Stimulated activated CD4-positive, alpha-beta T cell treated with anti-CD3 and anti-CD28 coated beads, TNF-alpha, amount 100 ng/mL, for 48 hours (primary cell): ENCODE measurements around the gene LARP1.
A peak's percentile ranks its signal among the peaks of the same experiment; 100 is the strongest.
"Not testable (repeated sequence)": the region's sequence is repeated elsewhere in the genome, so short reads cannot be mapped to it uniquely, and the experiment has no call there.

Experiments used
- DNase-seq, 3 donors: peaks; one replicate each; pipeline ENCODE4 v3.0.0-alpha.2; 2020; ENCODE audit warnings: low read depth in 3 of 3

The LARP1 gene

DNA sequence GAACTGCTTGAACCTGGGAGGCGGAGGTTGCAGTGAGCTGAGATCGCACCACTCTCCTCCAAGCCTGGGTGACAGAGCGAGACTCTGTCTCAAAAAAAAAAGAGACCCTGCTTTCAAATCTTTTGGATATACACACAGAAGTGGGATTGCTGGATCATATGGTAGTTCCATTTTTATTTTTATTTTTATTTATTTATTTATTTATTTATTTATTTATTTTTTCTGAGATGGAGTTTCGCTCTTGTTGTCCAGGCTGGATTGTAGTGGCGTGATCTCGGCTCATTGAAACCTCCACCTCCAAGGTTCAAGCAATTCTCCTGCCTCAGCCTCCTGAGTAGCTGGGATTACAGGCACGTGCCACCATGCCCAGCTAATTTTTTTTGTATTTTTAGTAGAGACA lies 19.8 kb upstream of the LARP1 start:
- not testable (repeated sequence) for DNase-seq

DNA sequence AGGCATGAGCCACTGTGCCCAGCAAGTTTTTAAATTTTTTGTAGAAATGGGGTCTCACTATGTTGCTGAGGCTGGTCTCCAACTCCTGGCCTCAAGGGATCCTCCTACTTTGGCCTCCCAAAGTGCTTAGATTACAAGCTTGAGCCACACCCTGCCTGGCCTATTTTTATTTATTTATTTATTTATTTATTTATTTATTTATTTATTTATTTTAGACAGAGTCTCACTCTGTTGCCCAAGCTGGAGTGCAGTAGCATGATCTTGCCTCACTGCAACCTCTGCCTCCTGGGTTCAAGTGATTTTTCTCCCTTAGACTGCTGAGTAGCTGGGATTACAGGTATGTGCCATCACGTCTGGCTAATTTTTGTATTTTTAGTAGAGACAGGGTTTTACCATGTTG lies 18.8 kb upstream of the LARP1 start:
- DNase-seq = not testable (repeated sequence)

DNA sequence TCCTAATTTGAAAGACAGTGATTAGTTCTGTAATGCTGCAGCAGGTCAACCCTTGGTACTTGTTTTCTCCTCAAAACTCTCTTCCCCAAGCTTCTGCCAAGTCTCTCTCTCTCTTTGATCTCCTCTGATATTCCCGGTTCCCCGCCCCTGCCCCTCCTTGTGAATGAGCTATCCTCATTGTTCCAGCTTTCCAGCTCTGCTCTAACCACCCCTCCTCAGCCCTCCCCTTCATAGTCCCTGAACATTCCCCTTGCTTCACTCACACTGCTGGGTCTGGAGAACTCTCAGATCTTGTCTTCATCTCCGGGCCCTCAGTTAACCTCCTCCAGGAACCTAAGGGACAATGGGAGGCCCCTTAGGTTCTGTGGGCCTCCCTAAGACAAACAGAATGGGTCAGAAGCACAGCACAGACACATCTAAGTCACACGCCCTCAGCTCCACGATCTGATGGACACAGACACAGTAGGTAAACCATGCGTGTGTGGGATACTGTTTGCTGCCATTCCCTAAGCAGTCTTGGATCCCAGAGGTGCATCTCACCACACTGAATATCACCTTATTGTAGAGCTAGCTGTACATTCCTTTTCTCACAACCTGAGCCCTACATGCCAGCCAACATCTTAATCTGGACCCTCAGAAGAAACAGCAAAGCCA lies 17.4 kb upstream of the LARP1 start:
- no peak for DNase-seq

DNA sequence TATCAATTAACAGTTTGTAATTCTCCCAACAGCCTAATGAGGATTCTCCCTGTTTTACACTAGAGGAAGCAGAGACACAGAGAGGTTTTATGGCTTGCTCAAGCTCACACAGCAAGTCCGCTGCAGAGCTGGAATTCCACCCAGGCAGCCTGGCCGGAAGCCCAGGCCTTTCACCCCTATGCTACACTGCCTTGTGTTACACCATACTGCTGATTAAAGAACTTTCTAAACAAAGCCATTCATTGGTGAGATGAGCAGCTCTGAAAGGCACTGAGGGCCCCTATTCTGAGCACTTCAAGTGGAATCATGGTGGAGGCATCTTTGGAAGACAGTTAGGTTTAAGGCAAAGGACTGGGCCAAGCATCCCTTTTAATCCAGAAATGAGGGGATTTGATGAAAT lies 14.7 kb upstream of the LARP1 start:
- DNase-seq = no peak

DNA sequence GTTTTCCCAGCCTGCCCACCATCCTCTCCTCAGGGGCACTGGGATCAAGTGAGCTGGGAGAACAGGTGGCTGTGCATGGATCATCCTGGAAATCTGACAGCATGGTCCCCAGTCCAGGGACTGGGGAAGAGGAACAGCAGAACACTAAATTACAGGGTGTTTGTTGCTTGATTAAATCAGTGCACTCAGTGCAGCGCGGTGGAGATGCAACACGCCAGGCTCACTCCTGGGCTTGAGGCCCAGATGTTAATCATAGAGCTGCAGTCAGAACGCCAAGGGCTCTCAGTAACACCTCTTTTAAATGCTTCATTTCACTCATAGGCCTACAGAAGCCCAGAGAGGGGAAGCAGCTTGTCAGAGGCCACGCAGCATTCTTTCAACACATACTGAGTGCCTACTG lies 14.2 kb upstream of the LARP1 start:
- no peak for DNase-seq

DNA sequence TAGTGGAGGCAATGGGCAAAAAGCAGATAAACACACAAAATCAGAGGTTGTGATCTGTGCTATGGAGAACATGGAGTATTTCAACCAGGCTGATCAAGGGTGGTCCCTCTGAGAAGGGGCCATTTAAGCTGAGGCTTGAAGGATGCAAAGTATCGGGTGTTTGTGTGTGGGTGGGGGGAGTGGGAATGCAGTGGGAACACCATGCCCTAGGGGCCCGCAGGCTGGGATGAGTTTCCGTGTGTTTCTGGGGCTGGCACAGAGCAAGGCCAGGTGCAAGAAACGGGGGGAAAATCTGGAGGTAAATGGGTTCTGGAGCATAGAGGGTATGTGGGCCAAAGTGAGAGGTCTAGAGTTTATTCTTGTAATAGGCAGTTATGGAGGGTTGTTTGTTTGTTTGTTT lies 13.8 kb upstream of the LARP1 start:
- no peak for DNase-seq

DNA sequence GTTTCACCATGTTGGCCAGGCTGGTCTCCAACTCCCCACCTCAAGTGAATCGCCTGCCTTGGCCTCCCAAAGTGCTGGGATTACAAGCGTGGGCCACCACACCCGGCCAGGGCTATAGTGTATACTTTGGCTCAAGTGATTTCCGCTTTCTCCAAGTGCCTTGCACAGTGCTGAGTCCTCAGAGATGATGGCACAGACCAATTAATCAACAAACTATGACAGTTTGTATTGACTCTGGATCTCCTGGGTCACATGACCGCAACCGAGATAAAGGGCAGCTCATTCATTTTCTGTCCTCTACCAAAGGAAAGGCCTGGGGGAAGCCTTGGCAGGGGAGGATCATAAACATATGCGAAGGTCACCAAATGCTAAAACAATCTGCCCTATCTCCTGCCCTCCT lies 11.4 kb upstream of the LARP1 start:
- no peak for DNase-seq

DNA sequence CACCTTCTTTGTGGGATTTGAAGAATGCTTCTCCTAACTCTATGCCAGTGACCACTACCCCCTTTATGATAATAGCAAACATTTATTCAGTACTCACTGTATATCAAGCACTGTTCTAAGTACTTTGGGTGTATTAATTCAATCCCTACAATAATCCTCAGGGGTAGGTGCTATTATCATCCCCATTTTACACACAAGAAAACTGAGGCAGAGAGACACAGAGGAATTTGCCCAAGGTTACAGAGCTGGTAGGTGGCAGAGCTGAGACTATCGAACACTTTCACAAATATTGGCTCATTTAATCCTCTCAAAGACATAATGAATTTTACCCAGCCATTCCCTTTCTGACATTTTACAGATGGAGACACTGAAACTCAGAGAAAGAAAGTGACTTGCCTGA lies 9.8 kb upstream of the LARP1 start:
- no peak for DNase-seq

DNA sequence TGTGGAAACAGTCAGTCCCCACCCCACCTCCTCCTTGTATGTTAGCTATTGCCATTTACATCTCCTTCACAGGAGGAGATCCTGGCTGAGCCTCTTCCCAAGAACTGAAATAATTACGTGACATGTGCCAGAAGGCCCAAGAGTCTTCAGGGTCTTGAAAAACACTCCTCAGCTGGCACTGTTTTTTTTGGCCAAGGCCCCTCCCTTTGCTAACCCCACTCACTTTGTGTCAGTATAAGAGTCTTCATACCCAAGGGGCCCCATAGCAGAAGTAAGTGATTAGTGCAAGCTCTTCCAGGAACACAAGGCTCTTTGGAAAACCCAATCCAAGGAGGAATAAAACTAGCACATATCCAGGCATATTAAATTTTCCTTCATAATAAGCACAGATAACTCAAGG lies 5.7 kb upstream of the LARP1 start:
- DNase-seq = no peak

DNA sequence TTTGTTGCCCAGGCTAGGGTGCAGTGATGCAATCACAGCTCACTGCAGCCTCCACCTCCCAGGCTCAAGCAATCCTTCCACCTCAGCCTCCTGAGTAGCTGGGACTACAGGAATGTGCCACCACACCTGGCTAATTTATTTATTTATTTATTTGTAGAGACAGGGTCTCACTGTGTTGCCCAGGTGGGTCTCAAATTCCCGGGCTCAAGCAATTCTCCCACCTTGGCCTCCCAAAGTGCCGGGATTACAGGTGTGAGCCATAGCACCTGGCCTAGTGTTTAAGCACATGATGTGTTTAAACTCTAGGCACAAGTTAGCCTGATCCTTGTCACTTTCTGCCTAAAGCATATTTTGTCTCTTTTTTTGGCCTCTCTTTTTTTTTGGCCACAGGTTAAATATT lies 4.5 kb upstream of the LARP1 start:
- not testable (repeated sequence) for DNase-seq

DNA sequence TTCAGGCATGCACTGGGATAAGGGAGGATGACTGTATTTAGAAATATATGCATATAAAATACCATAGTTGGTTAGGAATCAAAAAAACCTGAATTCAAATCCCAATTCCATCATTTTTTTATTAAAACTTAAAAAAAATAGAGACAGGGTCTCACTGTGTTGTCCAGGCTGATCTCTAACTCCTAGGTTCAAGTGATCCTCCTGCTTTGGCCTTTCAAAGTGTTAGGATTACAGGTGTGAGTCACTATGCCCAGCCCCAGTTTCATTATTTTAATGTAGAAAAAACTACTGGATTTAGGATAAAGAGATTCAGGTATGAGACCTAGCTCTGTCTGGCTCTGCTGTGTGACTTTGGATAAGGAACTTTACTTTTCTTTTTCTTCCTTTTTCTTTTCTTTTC lies 3.3 kb upstream of the LARP1 start:
- DNase-seq = no peak

DNA sequence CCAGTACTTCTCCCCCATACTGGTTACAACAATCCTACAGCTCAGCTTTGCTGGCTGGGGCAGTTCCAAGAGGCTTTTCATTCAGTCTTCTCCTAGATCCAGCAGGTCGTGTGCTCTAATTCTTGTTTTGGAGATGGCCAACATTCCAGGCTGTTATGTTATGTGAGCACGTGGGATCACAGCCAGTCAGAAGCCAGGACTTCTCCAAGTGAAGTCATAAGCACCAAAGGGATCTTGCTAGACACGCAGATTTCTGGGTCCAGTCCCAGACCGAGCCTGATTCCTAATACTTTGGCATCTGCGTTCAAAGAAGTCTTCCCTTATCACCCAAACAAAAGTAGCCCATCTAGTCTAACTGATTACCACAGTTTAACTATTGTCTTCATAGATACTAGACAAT lies 1.4 kb upstream of the LARP1 start:
- DNase-seq = no peak

DNA sequence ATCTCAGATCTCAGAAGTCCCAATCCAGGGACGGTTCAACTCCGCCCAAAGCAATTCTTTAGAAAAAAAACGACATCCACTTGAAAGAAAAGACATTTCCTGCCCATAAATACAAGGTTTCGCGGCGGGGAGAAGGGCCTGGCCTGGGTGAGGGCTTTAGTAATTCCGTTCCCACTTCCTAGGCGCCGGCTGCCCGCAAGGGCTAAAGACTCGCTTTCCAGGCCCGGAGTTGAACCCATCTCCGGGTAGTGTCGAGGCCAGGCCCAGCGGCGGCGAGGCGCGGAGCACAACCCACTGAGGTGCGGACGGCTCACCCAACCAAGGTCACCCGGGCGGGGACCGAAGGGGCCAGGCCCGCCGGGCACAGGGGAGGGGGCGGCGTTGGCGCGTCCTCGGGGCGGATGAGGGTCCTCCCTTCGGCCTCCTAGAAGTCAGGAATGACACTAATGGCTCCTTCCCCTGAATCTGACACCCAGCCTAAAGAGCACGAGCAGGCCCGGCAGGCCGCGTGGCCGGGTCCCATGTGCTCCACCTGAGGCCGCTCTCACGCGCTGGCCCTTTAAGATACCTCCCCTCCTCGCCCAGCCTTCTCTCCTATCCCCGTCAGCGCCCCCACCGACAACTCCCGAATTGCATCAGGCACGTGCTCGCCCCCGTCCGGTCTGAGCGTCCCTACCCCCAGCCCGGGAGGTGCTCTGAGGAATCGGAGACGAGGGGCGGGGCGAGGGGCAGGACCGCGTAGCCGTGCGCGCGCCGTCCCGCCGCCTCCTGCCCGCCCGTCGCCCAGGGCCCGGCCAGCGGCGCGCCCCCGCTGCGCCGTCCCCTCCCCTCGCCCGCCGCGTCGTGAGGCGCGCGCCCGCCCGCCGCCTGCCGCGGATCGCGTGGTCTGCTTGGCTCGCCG lies 467 bp upstream of the LARP1 start:
- peak; percentile 97 to 99 (median 99) for DNase-seq

DNA sequence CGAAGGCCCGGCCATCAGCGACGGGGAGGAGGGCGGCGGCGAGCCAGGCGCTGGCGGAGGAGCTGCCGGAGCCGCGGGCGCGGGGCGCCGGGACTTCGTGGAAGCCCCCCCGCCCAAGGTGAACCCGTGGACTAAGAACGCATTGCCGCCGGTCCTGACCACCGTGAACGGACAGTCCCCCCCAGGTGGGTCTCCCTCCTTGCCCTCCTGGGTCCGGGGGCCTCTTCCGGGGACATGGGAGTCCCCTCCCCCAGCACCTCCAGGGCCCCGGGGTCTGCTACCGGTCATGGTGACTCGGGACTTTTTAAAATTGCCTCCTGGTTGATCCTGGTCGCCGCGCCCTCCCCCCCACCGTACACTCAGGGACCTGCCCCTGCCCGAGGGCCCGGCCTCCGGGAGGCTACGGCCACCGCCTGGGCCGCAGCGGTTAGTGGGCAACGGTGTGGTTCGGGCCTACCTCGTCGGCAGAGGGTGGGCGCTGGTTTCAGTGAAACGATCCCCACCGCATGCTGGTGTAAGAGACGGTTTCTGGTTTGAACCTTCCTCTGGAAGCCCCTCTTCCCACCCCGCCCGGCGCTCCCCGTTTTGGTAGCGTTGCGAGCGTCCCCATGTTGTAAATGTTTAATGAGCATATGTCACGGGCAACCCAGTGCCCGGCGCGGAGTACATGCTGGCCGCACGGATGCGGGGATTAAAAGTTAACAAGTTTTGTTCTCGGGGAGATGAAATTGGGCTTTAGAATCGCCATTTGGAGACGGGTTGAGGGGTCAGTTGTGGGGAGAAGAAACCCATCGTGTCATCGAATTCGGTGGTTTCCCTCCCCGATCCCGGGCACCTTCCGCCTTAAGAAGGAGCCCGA lies 1.1 kb downstream of the LARP1 start:
- DNase-seq = peak in 2 of 3 donors; percentile 14 to 24

DNA sequence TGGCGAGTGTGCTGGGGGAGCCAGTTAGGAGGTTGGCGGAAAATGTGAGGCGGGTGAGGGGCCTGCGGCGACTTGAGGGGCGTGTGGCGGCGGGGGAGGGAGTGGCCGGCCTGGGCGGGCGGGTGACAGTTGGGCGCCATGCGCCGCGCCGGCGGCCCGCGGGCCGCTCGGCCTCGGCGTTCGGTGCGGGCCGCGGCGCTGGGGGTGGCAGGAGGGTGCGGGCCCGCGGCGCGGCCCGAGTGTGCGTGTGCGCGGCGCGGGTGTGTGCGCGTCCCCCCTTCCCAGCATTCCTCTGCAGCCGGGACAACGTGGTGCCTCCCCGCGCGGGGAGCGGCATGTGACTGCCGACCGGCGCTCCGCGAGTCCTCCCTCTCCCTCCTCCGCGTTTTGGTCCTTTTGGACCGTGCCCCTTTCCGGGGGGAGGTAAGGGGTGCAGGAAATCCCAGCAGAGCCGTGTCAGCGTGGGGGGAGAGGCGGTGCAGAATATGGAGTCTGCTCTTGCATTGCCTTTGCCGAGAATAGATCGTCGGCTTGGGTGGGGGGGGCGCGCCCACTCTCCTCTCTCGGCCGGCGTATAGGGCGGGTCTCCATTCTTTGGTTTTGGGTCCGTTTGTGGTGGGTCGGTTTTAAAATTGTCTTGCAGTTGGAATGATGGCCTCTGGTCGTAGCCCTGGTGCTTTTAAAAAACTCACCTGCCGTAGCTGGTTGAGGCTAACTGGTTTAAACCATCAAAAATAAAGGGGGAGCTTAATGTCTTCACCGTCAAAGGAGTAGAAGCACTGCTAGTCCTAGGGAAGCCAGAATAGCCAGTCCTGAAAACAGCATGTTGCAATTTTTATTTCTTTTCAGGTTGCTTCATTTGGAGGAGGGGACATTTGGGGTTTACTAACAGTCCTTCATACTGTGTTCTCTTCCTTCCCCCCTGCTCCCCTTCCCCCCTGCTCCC lies 2.0 kb downstream of the LARP1 start:
- peak in 2 of 3 donors; percentile 15 to 27 for DNase-seq

DNA sequence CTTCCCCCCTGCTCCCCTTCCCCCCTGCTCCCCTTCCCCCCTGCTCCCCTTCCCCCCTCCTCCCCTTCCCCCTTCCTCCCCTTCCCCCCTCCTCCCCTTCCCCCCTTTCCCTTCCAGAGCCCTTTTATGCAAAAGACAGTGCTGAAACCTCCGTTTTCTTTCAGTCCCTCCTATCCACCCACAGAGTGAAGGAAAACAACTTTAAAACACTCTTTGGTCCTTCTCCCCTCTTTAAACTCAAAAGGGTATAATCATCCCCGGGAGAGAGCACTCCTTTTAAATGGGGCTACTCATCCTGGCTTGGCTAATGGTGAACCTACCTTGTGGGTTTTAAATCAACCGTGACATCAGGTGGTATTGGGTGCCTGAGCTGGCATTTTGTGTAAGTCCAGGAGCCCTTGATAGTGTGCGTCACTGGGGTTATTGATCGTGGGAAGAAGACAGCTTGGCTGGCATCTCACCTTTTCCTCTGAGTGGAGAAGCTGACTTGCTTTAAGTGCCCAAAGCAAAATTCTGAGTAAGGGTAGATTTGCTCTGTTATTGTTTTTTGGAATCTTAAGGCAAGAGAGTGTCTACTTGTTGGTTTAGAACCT lies 2.7 kb downstream of the LARP1 start:
- peak; percentile 26 to 49 (median 38) for DNase-seq

DNA sequence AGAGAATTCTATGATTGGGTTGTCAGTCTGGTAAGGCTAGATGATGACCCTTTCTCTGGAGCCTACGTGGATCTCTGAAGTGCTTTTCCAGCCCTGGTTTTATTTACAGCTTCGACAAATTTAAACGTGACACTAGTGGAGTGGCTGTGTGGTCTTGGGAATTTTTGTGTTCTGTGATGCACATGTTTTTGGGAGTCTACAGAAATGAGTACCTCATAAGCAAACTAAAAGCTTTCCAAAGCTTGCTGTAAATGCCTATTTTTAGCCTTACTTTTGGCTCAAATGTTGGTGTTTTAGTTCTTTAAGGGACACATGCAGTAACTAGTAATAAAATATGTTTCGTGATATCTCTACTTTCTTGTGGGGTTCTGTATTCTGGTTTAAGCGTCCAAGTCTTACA lies 3.3 kb downstream of the LARP1 start:
- no peak for DNase-seq

DNA sequence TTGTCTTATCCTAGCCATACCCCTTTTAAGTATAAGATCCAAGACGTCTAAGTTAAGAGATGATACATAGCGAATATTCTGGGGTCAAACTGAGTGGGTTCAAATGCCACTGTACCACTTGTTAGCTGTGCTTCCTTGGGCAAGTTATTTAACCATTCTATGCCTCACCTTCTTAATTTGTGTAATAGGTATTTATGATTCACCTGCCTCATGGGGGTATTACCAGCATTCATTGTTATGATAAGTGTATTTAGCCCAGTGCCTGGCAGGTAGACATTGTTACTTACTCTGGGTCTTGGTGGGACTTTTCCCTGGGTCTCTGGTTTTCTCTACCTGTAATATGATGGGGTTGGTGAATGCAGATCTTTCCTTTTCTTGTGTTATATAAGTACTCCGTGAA lies 3.8 kb downstream of the LARP1 start:
- DNase-seq = no peak

DNA sequence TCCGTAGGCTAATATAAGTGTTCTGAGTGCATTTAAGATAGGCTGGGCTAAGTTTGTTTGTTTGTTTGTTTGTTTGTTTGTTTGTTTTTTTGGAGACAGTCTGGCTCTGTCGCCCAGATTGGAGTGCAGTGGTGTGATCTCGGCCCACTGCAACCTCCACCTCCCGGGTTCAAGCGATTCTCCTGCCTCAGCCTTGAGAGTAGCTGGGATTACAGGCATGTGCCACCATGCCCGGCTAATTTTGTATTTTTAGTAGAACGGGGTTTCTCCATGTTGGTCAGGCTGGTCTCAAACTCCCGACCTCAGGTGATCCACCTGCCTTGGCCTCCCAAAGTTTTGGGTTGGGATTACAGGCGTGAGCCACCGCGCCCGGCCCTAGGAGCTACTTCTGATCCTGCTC lies 4.7 kb downstream of the LARP1 start:
- DNase-seq = not testable (repeated sequence)

DNA sequence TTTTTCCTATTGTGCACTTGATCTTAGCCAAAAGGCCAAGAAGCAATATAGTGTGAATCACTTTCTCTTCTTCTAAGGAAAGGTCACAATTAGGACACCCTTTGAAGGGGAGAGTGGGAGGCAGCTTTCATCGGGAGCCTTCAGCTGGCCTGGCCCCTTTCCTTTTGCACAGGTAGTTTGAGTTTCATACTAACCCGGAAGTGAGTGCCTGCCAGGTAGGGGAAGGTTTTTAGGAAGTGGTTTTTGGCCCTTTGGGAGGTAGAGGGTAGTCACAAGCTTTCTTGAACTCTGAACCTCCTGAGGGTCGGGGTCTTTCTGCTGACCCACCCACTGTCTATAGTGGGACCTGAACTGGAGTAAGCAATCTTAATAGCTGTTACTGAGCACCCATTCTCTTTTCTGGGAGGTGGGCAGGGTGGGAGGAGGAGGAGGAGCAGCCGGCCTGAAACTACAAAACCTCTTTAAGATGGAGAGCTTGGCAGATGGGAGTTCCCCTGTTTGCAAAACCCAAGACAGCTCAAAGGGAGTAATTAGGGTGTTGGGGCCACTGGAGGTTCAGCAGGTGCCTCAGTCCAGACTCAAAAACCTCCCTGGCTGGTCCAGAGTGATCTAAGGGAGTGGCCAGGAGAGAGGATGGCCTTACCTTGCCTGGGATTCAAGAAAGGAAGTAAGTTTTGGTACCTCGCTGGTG lies 6.0 kb downstream of the LARP1 start:
- DNase-seq = no peak
